ENCODE measurements around the gene MACF1. TPM values are rescaled to one million over a fixed set of nuclear protein-coding genes. Genes with fewer than 3 reads are reported as not detected.

MACF1 gene
- total RNA-seq, 1 experiment from 2014 or later: 265 TPM

DNA sequence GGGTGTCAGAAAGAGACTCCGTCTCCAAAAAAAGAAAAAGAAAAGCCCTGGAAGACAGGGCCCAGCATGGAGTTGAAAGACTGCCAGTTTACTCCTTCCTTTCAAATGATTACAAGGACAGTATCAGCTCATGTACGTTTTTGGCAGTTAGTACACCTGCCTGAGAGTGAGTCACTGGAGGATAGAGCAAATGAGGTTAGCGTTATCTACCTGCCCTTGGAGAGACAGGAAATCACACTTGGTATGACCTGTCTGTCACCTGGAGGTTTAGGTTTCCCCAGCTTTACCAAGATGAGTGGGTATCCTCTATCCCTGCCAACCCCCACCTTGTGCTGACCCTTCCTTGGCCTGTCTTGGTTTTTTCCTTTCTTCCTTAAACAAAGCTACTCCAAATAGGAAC, 190.1 kb downstream of the MACF1 start:
- intact Hi-C loops (cut with micrococcal nuclease; ENCODE audit: unreplicated experiment): no loop called here
- Histone ChIP-seq H3K4me3 (ENCODE audit: low read depth, low read length, poor library complexity, severe bottlenecking) (no peak overlapping the region), H3K27ac (ENCODE audit: low read depth, low read length, poor library complexity, severe bottlenecking) (peak overlapping the region; percentile 84), H3K27me3 (replicated peaks; ENCODE audit: insufficient read depth, low read depth, low read length, poor library complexity) (no peaks in the 10 kb centered on the region), H3K4me1 (ENCODE audit: insufficient read depth, low read length, poor library complexity, severe bottlenecking) (peaks cover 81% of the 10 kb centered on the region), H3K36me3 (ENCODE audit: insufficient read depth, low read length, poor library complexity, severe bottlenecking) (no peaks in the 10 kb centered on the region), H3K9me3 (ENCODE audit: low read depth, low read length, poor library complexity, severe bottlenecking) (no peaks in the 10 kb centered on the region)
- no TSS peak for BruUV-seq (replicated peaks)
- TF ChIP-seq, protein P1, sequence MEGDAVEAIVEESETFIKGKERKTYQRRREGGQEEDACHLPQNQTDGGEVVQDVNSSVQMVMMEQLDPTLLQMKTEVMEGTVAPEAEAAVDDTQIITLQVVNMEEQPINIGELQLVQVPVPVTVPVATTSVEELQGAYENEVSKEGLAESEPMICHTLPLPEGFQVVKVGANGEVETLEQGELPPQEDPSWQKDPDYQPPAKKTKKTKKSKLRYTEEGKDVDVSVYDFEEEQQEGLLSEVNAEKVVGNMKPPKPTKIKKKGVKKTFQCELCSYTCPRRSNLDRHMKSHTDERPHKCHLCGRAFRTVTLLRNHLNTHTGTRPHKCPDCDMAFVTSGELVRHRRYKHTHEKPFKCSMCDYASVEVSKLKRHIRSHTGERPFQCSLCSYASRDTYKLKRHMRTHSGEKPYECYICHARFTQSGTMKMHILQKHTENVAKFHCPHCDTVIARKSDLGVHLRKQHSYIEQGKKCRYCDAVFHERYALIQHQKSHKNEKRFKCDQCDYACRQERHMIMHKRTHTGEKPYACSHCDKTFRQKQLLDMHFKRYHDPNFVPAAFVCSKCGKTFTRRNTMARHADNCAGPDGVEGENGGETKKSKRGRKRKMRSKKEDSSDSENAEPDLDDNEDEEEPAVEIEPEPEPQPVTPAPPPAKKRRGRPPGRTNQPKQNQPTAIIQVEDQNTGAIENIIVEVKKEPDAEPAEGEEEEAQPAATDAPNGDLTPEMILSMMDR (conservative IDR thresholded peaks at IDR 0.05; ENCODE audit: low read depth, low read length): no peak
- no peak for TF ChIP-seq EZH2 (IDR thresholded peaks at IDR 0.05; ENCODE audit: borderline replicate concordance, low read depth, low read length, poor library complexity, severe bottlenecking)
- ChIA-PET POLR2A (ENCODE audit: low non-redundant PET) (no interaction called here), CTCF (no interaction called here)
- DNase-seq (ENCODE audit: low spot score): no peak

DNA sequence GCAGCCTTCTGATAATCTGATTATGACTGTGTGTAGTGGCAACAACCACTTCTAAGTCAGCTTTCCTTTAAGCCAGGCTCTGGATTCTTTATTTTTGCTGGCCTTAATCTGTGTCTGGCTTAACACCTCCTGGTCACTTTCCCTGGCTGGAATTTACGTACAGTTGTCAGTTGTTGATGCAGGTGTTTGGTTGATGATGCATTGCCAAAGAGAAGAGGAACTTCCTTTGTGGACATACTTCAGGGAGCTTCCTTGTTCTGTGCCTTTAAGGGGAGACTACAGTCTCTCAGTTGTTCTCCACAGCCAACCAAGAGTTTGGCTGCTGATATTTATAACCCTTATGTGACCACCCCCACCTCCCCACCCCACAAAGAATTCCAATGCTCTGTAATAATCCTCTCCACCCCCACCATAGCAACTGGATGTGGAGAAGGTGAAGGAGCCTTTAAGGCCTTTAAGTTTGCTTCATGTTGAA, 190.9 kb downstream of the MACF1 start:
- no TSS peak for BruUV-seq (replicated peaks)
- no peaks in the 10 kb centered on the region for H3K27me3 ChIP-seq (replicated peaks; ENCODE audit: insufficient read depth, low read depth, low read length, poor library complexity)
- H3K36me3 ChIP-seq (ENCODE audit: insufficient read depth, low read length, poor library complexity, severe bottlenecking): no peaks in the 10 kb centered on the region
- intact Hi-C loops (cut with micrococcal nuclease; ENCODE audit: unreplicated experiment): no loop called here
- POLR2A ChIA-PET (ENCODE audit: low non-redundant PET): interaction anchor here (0.8 kb wide), 1 partner anchor 16 kb away, joined by 3 read pairs; no protein-coding TSS in a partner anchor
- H3K9me3 ChIP-seq (ENCODE audit: low read depth, low read length, poor library complexity, severe bottlenecking): no peaks in the 10 kb centered on the region
- TF ChIP-seq, protein P1 (conservative IDR thresholded peaks at IDR 0.05; ENCODE audit: low read depth, low read length): no peak
- no peak for TF ChIP-seq EZH2 (IDR thresholded peaks at IDR 0.05; ENCODE audit: borderline replicate concordance, low read depth, low read length, poor library complexity, severe bottlenecking)
- CTCF ChIA-PET: interaction anchor here (1.0 kb wide), 1 partner anchor 15 kb away, joined by 5 read pairs; no protein-coding TSS in a partner anchor
- H3K27ac ChIP-seq (ENCODE audit: low read depth, low read length, poor library complexity, severe bottlenecking): peak overlapping the region; percentile 84
- H3K4me1 ChIP-seq (ENCODE audit: insufficient read depth, low read length, poor library complexity, severe bottlenecking): peaks cover 88% of the 10 kb centered on the region
- no peak overlapping the region for H3K4me3 ChIP-seq (ENCODE audit: low read depth, low read length, poor library complexity, severe bottlenecking)
- peak; percentile 62 for DNase-seq (ENCODE audit: low spot score)

DNA sequence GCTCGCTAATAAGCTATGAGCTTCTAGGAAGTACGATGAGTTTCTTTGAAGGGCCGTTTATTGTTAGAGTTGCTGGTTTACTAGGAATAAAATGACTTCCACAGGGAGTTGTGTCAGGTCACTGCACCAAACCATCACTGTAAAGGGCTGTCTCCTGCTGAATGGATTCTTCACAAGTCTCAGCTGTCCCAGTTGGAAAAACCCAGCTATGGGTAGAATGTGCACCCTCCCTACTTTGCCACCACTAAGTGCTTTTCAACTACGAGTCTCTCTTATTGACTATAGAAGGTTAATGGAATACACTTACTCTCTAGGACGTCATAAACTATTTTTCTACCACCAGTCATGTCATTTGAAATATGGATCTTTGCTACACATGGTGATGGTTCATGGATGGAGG, 192.2 kb downstream of the MACF1 start:
- CTCF ChIA-PET: no interaction called here
- POLR2A ChIA-PET (ENCODE audit: low non-redundant PET): no interaction called here
- H3K9me3 ChIP-seq (ENCODE audit: low read depth, low read length, poor library complexity, severe bottlenecking): no peaks in the 10 kb centered on the region
- no peak overlapping the region for H3K4me3 ChIP-seq (ENCODE audit: low read depth, low read length, poor library complexity, severe bottlenecking)
- intact Hi-C loops (cut with micrococcal nuclease; ENCODE audit: unreplicated experiment): no loop called here
- H3K27me3 ChIP-seq (replicated peaks; ENCODE audit: insufficient read depth, low read depth, low read length, poor library complexity): no peaks in the 10 kb centered on the region
- no peaks in the 10 kb centered on the region for H3K36me3 ChIP-seq (ENCODE audit: insufficient read depth, low read length, poor library complexity, severe bottlenecking)
- peaks cover 93% of the 10 kb centered on the region for H3K4me1 ChIP-seq (ENCODE audit: insufficient read depth, low read length, poor library complexity, severe bottlenecking)
- no TSS peak for BruUV-seq (replicated peaks)
- TF ChIP-seq EZH2 (IDR thresholded peaks at IDR 0.05; ENCODE audit: borderline replicate concordance, low read depth, low read length, poor library complexity, severe bottlenecking): no peak
- TF ChIP-seq, protein P1 (conservative IDR thresholded peaks at IDR 0.05; ENCODE audit: low read depth, low read length): no peak
- no peak for DNase-seq (ENCODE audit: low spot score)
- peak overlapping the region; percentile 8 for H3K27ac ChIP-seq (ENCODE audit: low read depth, low read length, poor library complexity, severe bottlenecking)

All from A673 (cell line).